ENCODE data around the gene FGF19. TPM values are rescaled to one million over a fixed set of nuclear protein-coding genes. Genes with fewer than 3 reads are reported as not detected.

FGF19 gene
- 1.7 and 3.5 TPM in 2 replicates for total RNA-seq (ENCODE audit: low replicate concordance)
- long read RNA-seq: 0 reads

GRCh38 chr11:69703768-69704507 lies at the start of gene FGF19:
Gene FGF19 (minus strand): TSS chr11:69704022. CDS start chr11:69703876, 146 bp downstream.
- peaks cover 36% of the 10 kb centered on the region for H3K4me1 Mint-ChIP-seq (ENCODE audit: unreplicated experiment)
- peak within 1 kb of the TSS; percentile 81 for H3K4me3 Mint-ChIP-seq
- no peak for TF ChIP-seq CTCF (conservative IDR thresholded peaks at IDR 0.05)
- H3K9me3 Mint-ChIP-seq: no peaks in the 10 kb centered on the region
- no peak within 1 kb of the TSS for H3K27ac Mint-ChIP-seq
- H3K27me3 Mint-ChIP-seq: peaks cover 55% of the 10 kb centered on the region
- H3K36me3 Mint-ChIP-seq: no peaks in the 10 kb centered on the region
- DNase-seq (ENCODE audit: extremely low spot score, unreplicated experiment): no peak

- Mint-ChIP-seq H3K9me3 (peaks cover 11% of the 10 kb centered on the region), H3K27ac (no peak overlapping the region), H3K27me3 (peaks cover 14% of the 10 kb centered on the region), H3K4me3 (no peak overlapping the region), H3K4me1 (ENCODE audit: unreplicated experiment) (peaks cover 5% of the 10 kb centered on the region), H3K36me3 (no peaks in the 10 kb centered on the region)
- DNase-seq (ENCODE audit: extremely low spot score, unreplicated experiment): no peak
- TF ChIP-seq CTCF (conservative IDR thresholded peaks at IDR 0.05): no peak
Measured at GRCh38 chr11:69752890-69753289, 49.1 kb upstream of the FGF19 start.

GRCh38 chr11:69750875-69751597 lies 47.2 kb upstream of the FGF19 start:
- Mint-ChIP-seq H3K4me3 (no peak overlapping the region), H3K27ac (no peak overlapping the region), H3K9me3 (peaks cover 2% of the 10 kb centered on the region), H3K36me3 (no peaks in the 10 kb centered on the region), H3K4me1 (ENCODE audit: unreplicated experiment) (peaks cover 5% of the 10 kb centered on the region), H3K27me3 (peaks cover 8% of the 10 kb centered on the region)
- TF ChIP-seq CTCF (conservative IDR thresholded peaks at IDR 0.05): no peak
- DNase-seq (ENCODE audit: extremely low spot score, unreplicated experiment): no peak

GRCh38 chr11:69750108-69750850 lies 46.5 kb upstream of the FGF19 start:
- H3K27me3 Mint-ChIP-seq: peaks cover 7% of the 10 kb centered on the region

More at GRCh38 chr11:69750108-69750850, 46.5 kb upstream of the FGF19 start:
- no peak overlapping the region for H3K4me3 Mint-ChIP-seq
- peaks cover 5% of the 10 kb centered on the region for H3K4me1 Mint-ChIP-seq (ENCODE audit: unreplicated experiment)
- H3K9me3 Mint-ChIP-seq: no peaks in the 10 kb centered on the region
- no peak for TF ChIP-seq CTCF (conservative IDR thresholded peaks at IDR 0.05)
- no peaks in the 10 kb centered on the region for H3K36me3 Mint-ChIP-seq
- DNase-seq (ENCODE audit: extremely low spot score, unreplicated experiment): no peak
- H3K27ac Mint-ChIP-seq: no peak overlapping the region
